D721Med (cell line): Measurements from ENCODE around the gene KDM4C.

ENCODE experiments used
- DNase-seq: peaks from one replicate; pipeline ENCODE4 v3.0.0; 2011; ENCODE audit warnings: low spot score; ENCODE audit not compliant: insufficient read length
- FAIRE-seq: peaks from 2 replicates; lab custom pipeline; 2011; peaks lifted over from hg19 to GRCh38; lab: Jason Lieb, UNC
- CTCF ChIP-seq: IDR thresholded peaks from 2 replicates; pipeline ENCODE4 v1.5.1; 2012; ENCODE audit warnings: mild to moderate bottlenecking, control low read depth; ENCODE audit not compliant: insufficient read depth; ENCODE audit errors: missing control alignments

The KDM4C gene

GRCh38 chr9:7223981-7224380 lies 466.2 kb downstream of the KDM4C start:
- no peak for FAIRE-seq
- TF ChIP-seq CTCF = no peak

More at GRCh38 chr9:7223981-7224380, 466.2 kb downstream of the KDM4C start:
- no peak for DNase-seq
